ENCODE results near the gene NUPR1.

GRCh38 chr16:28549301-28549899 lies 10.6 kb upstream of the NUPR1 start:
- TF ChIP-seq, protein P1, sequence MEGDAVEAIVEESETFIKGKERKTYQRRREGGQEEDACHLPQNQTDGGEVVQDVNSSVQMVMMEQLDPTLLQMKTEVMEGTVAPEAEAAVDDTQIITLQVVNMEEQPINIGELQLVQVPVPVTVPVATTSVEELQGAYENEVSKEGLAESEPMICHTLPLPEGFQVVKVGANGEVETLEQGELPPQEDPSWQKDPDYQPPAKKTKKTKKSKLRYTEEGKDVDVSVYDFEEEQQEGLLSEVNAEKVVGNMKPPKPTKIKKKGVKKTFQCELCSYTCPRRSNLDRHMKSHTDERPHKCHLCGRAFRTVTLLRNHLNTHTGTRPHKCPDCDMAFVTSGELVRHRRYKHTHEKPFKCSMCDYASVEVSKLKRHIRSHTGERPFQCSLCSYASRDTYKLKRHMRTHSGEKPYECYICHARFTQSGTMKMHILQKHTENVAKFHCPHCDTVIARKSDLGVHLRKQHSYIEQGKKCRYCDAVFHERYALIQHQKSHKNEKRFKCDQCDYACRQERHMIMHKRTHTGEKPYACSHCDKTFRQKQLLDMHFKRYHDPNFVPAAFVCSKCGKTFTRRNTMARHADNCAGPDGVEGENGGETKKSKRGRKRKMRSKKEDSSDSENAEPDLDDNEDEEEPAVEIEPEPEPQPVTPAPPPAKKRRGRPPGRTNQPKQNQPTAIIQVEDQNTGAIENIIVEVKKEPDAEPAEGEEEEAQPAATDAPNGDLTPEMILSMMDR (conservative IDR thresholded peaks at IDR 0.05; ENCODE audit: low read length), result peak; percentile 80
- TF ChIP-seq EZH2phosphoT487 (IDR thresholded peaks at IDR 0.05; ENCODE audit: borderline replicate concordance), result no peak

Data from Loucy (cell line).